IMR-90 (cell line): ENCODE measurements around the gene EFHC1. TPM values are rescaled to one million over a fixed set of nuclear protein-coding genes. Genes with fewer than 3 reads are reported as not detected.

ENCODE experiments used
- ATAC-seq: fragments of 200-7000 bp; cut with Tn5 transposase; 2 replicates; pipeline ENCODE4 v1.9.1; 2020; ENCODE audit warnings: low read depth, mild to moderate bottlenecking, moderate library complexity
- BruUV-seq: library from RNA; stranded (reverse); fragments of 400-500 nt; replicated peaks from 2 replicates; lab custom pipeline; 2021; lab: Mats Ljungman, UMichigan
- CTCF ChIA-PET: fragments of 300-600 bp; formaldehyde crosslinking; extraction: SDS; loops from one replicate; lab custom pipeline; 2021; ENCODE audit warnings: antibody characterized with exemption; lab: Yijun Ruan, JAX
- POLR2A ChIA-PET: fragments of 300-600 bp; sonication (Branson Sonifier 250); formaldehyde crosslinking; loops from one replicate; lab custom pipeline; 2022; ENCODE audit warnings: antibody characterized with exemption; ENCODE audit not compliant: unreplicated experiment; lab: Charles Lee
- DNase-seq: peaks from one replicate; pipeline ENCODE4 v3.0.0; 2013
- H2AFZ ChIP-seq: replicated peaks from 2 replicates; pipeline ENCODE3; 2013; ENCODE audit warnings: low read length, mild to moderate bottlenecking; ENCODE audit not compliant: poor library complexity
- H2AK5ac ChIP-seq: 2 replicates; pipeline ENCODE4 v1.6.1; 2013; ENCODE audit warnings: low read depth, low read length, inconsistent platforms
- H2AK9ac ChIP-seq: replicated peaks from 2 replicates; pipeline ENCODE3; 2013; ENCODE audit warnings: mild to moderate bottlenecking, low read depth, low read length, moderate library complexity; ENCODE audit not compliant: poor library complexity
- H2BK120ac ChIP-seq: 2 replicates; pipeline ENCODE4 v1.6.1; 2013; ENCODE audit warnings: low read depth, low read length, inconsistent platforms
- H2BK15ac ChIP-seq: 3 replicates; pipeline ENCODE4 v1.6.1; 2013; ENCODE audit warnings: low read depth, low read length, inconsistent platforms
- H2BK20ac ChIP-seq: 2 replicates; pipeline ENCODE4 v1.6.1; 2013; ENCODE audit warnings: low read depth, mild to moderate bottlenecking, inconsistent platforms, low read length, moderate library complexity
- H2BK5ac ChIP-seq: 2 replicates; pipeline ENCODE4 v1.6.1; 2013; ENCODE audit warnings: mild to moderate bottlenecking, low read depth, low read length, inconsistent platforms; ENCODE audit not compliant: poor library complexity, severe bottlenecking
- H3K14ac ChIP-seq: replicated peaks from 2 replicates; pipeline ENCODE4 v1.6.1; 2013; ENCODE audit warnings: low read depth, low read length, inconsistent platforms
- H3K18ac ChIP-seq: 2 replicates; pipeline ENCODE4 v1.6.1; 2013; ENCODE audit warnings: low read depth, low read length, control low read depth
- H3K23ac ChIP-seq: 2 replicates; pipeline ENCODE4 v1.6.1; 2013; ENCODE audit warnings: low read depth, low read length, inconsistent platforms
- H3K27ac ChIP-seq: 2 replicates; pipeline ENCODE4 v1.5.1; 2013; ENCODE audit warnings: mild to moderate bottlenecking, control low read depth, low read length; ENCODE audit not compliant: insufficient read depth
- H3K27me3 ChIP-seq: 2 replicates; pipeline ENCODE4 v1.6.1; 2013; ENCODE audit warnings: low read length; ENCODE audit not compliant: control insufficient read depth, insufficient read depth
- H3K36me3 ChIP-seq: 2 replicates; pipeline ENCODE4 v1.6.1; 2013; ENCODE audit warnings: low read length, mixed read lengths; ENCODE audit not compliant: control insufficient read depth, insufficient read depth
- H3K4ac ChIP-seq: 2 replicates; pipeline ENCODE4 v1.6.1; 2013; ENCODE audit warnings: low read depth, low read length, inconsistent platforms
- H3K4me1 ChIP-seq: 2 replicates; pipeline ENCODE4 v1.6.1; 2013; ENCODE audit warnings: low read length, mixed read lengths; ENCODE audit not compliant: control insufficient read depth, insufficient read depth
- H3K4me2 ChIP-seq: 2 replicates; pipeline ENCODE4 v1.6.1; 2013; ENCODE audit warnings: low read depth, mild to moderate bottlenecking, control low read depth, low read length, moderate library complexity
- H3K4me3 ChIP-seq: 2 replicates; pipeline ENCODE4 v1.5.1; 2013; ENCODE audit warnings: low read depth, mild to moderate bottlenecking, control low read depth, low read length, moderate library complexity; ENCODE audit not compliant: insufficient read depth
- H3K56ac ChIP-seq: 2 replicates; pipeline ENCODE4 v1.6.1; 2013; ENCODE audit warnings: low read length, inconsistent platforms; ENCODE audit not compliant: insufficient read depth; ENCODE audit errors: extremely low read depth
- H3K79me1 ChIP-seq, 2 experiments: 2 replicates each; pipeline ENCODE4 v1.6.1; 2013; ENCODE audit warnings: low read length in 2 of 2, inconsistent platforms in 1 of 2, low read depth in 1 of 2
- H3K9ac ChIP-seq: 2 replicates; pipeline ENCODE4 v1.6.1; 2013; ENCODE audit warnings: low read depth, low read length, control low read depth
- H3K9me1 ChIP-seq: 2 replicates; pipeline ENCODE4 v1.6.1; 2013; ENCODE audit warnings: low read length, inconsistent platforms; ENCODE audit not compliant: insufficient read depth
- H3K9me3 ChIP-seq: 2 replicates; pipeline ENCODE4 v1.6.1; 2013; ENCODE audit warnings: low read length; ENCODE audit not compliant: control insufficient read depth, insufficient read depth
- H4K20me1 ChIP-seq: 2 replicates; pipeline ENCODE4 v1.6.1; 2013; ENCODE audit warnings: low read length, inconsistent platforms; ENCODE audit not compliant: insufficient read depth
- H4K5ac ChIP-seq: 2 replicates; pipeline ENCODE4 v1.6.1; 2013; ENCODE audit warnings: mild to moderate bottlenecking, low read depth, low read length, control low read depth
- H4K8ac ChIP-seq, 2 experiments: 2 replicates each; pipeline ENCODE4 v1.6.1; 2013; ENCODE audit warnings: low read depth in 2 of 2, low read length in 2 of 2, control low read depth in 1 of 2, inconsistent platforms in 1 of 2
- H4K91ac ChIP-seq: 2 replicates; pipeline ENCODE4 v1.6.1; 2013; ENCODE audit warnings: low read depth, low read length, inconsistent platforms; ENCODE audit not compliant: insufficient read depth
- BHLHE40 ChIP-seq: fragments of 150-350 bp; IDR thresholded peaks from 2 replicates; pipeline ENCODE4 v1.6.1; 2016; ENCODE audit warnings: mild to moderate bottlenecking, low read depth, low read length
- CEBPB ChIP-seq: IDR thresholded peaks from 2 replicates; pipeline ENCODE4 v1.6.1; 2012; ENCODE audit warnings: low read depth, low read length, improper control_type of control experiment
- CTCF ChIP-seq: conservative IDR thresholded peaks from 2 replicates; pipeline ENCODE4 v1.5.1; 2012; ENCODE audit warnings: mild to moderate bottlenecking, low read depth, low read length, improper control_type of control experiment
- MAFK ChIP-seq: IDR thresholded peaks from 2 replicates; pipeline ENCODE4 v1.6.1; 2012; ENCODE audit warnings: low read depth, low read length, improper control_type of control experiment
- MXI1 ChIP-seq: IDR thresholded peaks from 2 replicates; pipeline ENCODE4 v1.6.1; 2012; ENCODE audit warnings: low read depth, mild to moderate bottlenecking, low read length, moderate library complexity, borderline replicate concordance
- RAD21 ChIP-seq: IDR thresholded peaks from 2 replicates; pipeline ENCODE4 v1.6.1; 2012; ENCODE audit warnings: low read length, improper control_type of control experiment
- RCOR1 ChIP-seq: IDR thresholded peaks from 2 replicates; pipeline ENCODE4 v1.6.1; 2012; ENCODE audit warnings: mild to moderate bottlenecking, low read length, improper control_type of control experiment; ENCODE audit not compliant: insufficient replicate concordance
- RFX5 ChIP-seq: IDR thresholded peaks from 2 replicates; pipeline ENCODE4 v1.8.0; 2012; ENCODE audit warnings: low read depth, mild to moderate bottlenecking, low read length, moderate library complexity
- WGBS, 2 experiments: methylation state at CpG; one replicate each; pipeline versions ENCODE4 v1.1.5 to v1.1.7; 2013; ENCODE audit warnings: missing lambda C conversion rate in 2 of 2; ENCODE audit not compliant: insufficient read length in 1 of 2; ENCODE audit errors: extremely low coverage in 2 of 2; 5-methylcytosine and 5-hydroxymethylcytosine counted together
- dilution Hi-C: fragments of 300-500 bp; cut with HindIII; formaldehyde crosslinking; loops from one replicate; pipeline ENCODE4 v1.14.3; 2018; ENCODE audit warnings: low sequenced_read_pairs; ENCODE audit not compliant: unreplicated experiment
- in situ Hi-C: fragments of 300-500 bp; cut with MboI; formaldehyde crosslinking; loops from 3 replicates; pipeline ENCODE4 v1.14.3; 2019; ENCODE audit warnings: low sequenced_read_pairs, inconsistent platforms, mixed read lengths
- intact Hi-C: fragments of 100-400 bp; cut with micrococcal nuclease; formaldehyde crosslinking; loops from 2 replicates; pipeline ENCODE4 v1.10.0; 2022
- polyA plus RNA-seq, 3 experiments: library from polyadenylated mRNA; depleted of rRNA; stranded (reverse); fragments of >200 nt; gene quantifications; 2 replicates each; pipeline ENCODE4 v1.2.3, GENCODE V29; 2012; ENCODE audit warnings: low replicate concordance in 1 of 3
- total RNA-seq: library from RNA; depleted of rRNA; stranded (reverse); fragments of >200 nt; gene quantifications from 2 replicates; pipeline ENCODE4 v1.2.3, GENCODE V29; 2012

The EFHC1 gene
- total and polyA plus RNA-seq, 2 of the 4 experiments (the other 2 are of a cell fraction) = 14.0 to 23.0 TPM

- no CpG with 5 or more reads among the region's 3 CpGs for WGBS, 2 experiments
- no TSS peak for BruUV-seq
- H4K5ac ChIP-seq = peak overlapping the region; percentile 82
- peak overlapping the region; percentile 95 for H2BK5ac ChIP-seq
- no peak overlapping the region for H3K4me3 ChIP-seq
- dilution Hi-C loops (no loop called here), intact Hi-C loops (no loop called here), in situ Hi-C loops (no loop called here)
- H3K4me2 ChIP-seq = peak overlapping the region; percentile 4; the same call in 1 of the 2 replicates
- H2AK9ac ChIP-seq = no peak overlapping the region
- H2BK15ac ChIP-seq = peak overlapping the region; percentile 94
- H3K4ac ChIP-seq = peak overlapping the region; percentile 92
- TF ChIP-seq MAFK (no peak), RAD21 (no peak), BHLHE40 (no peak), CTCF (no peak), RCOR1 (no peak), RFX5 (no peak), CEBPB (no peak), MXI1 (no peak)
- H4K20me1 ChIP-seq = peaks cover 7% of the 10 kb centered on the region; the same call in 1 of the 2 replicates
- H3K56ac ChIP-seq = peak overlapping the region; percentile 86
- H2BK20ac ChIP-seq = peak overlapping the region; percentile 87
- H3K4me1 ChIP-seq = peaks cover 63% of the 10 kb centered on the region
- H4K91ac ChIP-seq = peak overlapping the region; percentile 95
- no peaks in the 10 kb centered on the region for H3K9me3 ChIP-seq
- no peak overlapping the region for H2AFZ ChIP-seq
- no peaks in the 10 kb centered on the region for H3K27me3 ChIP-seq
- H3K9me1 ChIP-seq = peaks cover 52% of the 10 kb centered on the region
- CTCF ChIA-PET = interaction anchor here (1.0 to 1.3 kb wide), 2 partner anchors 26 to 122 kb away, joined by 3 read pairs; no protein-coding TSS in a partner anchor
- peak; percentile 42 for DNase-seq
- H3K18ac ChIP-seq = peak overlapping the region; percentile 84
- peak overlapping the region; percentile 91 for H3K27ac ChIP-seq
- peak overlapping the region; percentile 58; the same call in 1 of the 2 replicates for H3K9ac ChIP-seq
- peaks cover 41 to 87% of the 10 kb centered on the region in 2 experiments for H3K79me1 ChIP-seq
- peak overlapping the region; percentile 88 for H3K23ac ChIP-seq
- ATAC-seq = no peak
- POLR2A ChIA-PET = no interaction called here
- peak overlapping the region; percentile 56 to 73 for H4K8ac ChIP-seq
- H2AK5ac ChIP-seq = peak overlapping the region; percentile 96
- H3K36me3 ChIP-seq = peaks cover 11% of the 10 kb centered on the region
- H3K14ac ChIP-seq = peak overlapping the region; percentile 92
- peak overlapping the region; percentile 91 for H2BK120ac ChIP-seq
Measured at GRCh38 chr6:52540286-52540902, 120.3 kb downstream of the EFHC1 start.
